SH-SY5Y (cell line): Measurements from ENCODE around the gene ZSCAN21.

Experiments used
- GATA2 ChIP-seq: IDR thresholded peaks from 2 replicates; pipeline ENCODE4 v1.6.1; 2011; ENCODE audit warnings: mild to moderate bottlenecking, low read depth, low read length
- GATA3 ChIP-seq: IDR thresholded peaks from 2 replicates; pipeline ENCODE4 v1.6.1; 2011; ENCODE audit warnings: low read depth, mild to moderate bottlenecking, low read length, moderate library complexity

ZSCAN21 gene

GRCh38 chr7:100085515-100085914 is 35.9 kb downstream of the ZSCAN21 start:
- TF ChIP-seq GATA2 (no peak), GATA3 (no peak)

DNA sequence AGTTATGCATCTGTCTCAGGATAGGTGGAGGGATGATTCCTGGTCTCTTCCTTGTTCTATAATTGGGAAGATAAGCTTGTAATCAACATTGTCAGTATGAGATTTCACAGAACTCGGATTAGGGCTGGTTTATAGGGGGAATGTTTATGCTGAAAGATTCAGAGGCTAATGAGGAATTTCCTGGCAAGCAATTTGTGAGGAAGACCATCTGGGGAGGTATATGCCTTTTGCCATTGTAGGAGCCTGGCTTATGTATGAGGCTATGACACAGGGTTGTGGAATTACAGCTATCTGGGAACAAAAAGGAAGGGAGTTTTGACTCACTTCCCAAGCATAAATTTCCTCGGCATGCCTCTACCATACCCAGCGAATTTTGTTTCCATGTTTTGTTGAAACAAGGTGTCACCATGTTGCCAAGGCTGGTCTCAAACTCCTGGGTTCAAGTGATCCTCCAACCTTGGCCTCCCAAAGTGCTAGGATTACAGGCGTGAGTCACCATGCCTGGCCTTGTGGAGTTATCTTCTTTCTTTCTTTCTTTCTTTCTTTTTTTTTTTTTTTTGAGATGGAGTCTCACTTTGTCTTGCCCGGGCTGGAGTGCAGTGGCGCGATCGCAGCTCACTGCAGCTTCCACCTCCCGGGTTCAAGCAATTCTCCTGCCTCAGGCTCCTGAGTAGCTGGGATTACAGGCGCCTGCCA is 37.6 kb downstream of the ZSCAN21 start:
- TF ChIP-seq GATA2, result no peak
- no peak for TF ChIP-seq GATA3

DNA sequence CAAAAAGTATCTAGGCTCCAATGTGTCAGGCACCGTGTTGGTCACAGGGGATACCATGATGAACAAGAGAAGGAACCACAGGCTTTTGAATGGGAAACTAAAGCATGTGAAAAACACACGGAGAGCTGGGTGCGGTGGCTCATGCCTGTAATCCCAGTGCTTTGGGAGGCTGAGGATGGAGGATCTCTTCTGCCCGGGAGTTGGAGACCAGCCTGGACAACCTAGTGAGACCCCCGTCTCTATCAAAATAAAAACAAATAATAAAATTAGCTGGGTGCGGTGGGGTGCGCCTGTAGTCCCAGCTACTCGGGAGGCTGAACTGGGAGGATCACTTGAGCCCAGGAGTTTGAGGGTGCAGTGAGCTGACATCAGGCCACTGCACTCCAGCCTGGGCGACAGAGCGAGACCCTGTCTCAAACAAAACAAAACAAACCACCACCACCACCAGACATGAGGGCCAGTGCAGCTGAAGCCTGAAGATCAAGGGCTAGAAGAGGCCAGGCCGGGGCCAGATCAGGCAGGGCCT is 38.6 kb downstream of the ZSCAN21 start:
- TF ChIP-seq GATA3 (no peak), GATA2 (no peak)

- TF ChIP-seq GATA2, result no peak
- TF ChIP-seq GATA3, result no peak
Measured at GRCh38 chr7:100088621-100089457, 39.3 kb downstream of the ZSCAN21 start, which contains the start of gene COPS6. Gene COPS6 (plus strand): TSS chr7:100088969. CDS start chr7:100088991, 22 bp downstream.

DNA sequence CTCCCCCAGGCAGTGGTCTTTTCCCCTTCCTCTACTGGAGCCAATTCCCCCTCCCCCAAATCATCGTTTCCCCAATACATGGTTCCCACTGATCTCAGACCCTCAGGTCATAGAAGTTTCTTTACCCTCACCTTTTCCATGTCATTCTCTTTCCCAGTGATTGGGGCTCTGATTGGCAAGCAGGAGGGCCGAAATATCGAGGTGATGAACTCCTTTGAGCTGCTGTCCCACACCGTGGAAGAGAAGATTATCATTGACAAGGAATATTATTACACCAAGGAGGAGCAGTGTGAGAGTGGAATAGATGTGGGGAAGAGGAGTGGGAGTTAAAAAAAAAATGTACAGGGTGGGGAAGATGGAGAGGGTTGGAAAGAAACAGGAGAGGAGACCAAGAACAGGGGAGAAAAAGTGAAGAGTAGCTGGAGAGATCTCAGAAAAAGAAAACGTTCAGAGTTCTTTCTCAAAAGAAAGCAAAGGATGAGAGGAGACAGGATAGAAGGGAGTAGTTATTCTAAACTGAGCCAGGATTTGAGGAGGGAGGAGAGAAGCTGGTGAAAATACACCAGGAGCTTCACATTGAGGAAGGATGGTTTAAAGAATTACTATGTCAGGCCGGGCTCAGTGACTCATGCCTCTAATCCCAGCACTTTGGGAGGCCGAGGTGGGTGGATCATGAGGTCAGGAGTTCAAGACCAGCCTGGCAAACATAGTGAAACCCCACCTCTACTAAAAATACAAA is 40.1 kb downstream of the ZSCAN21 start:
- TF ChIP-seq GATA3 (no peak), GATA2 (no peak)

GRCh38 chr7:100090527-100091410 is 41.2 kb downstream of the ZSCAN21 start:
- TF ChIP-seq GATA2 (no peak), GATA3 (no peak)

DNA sequence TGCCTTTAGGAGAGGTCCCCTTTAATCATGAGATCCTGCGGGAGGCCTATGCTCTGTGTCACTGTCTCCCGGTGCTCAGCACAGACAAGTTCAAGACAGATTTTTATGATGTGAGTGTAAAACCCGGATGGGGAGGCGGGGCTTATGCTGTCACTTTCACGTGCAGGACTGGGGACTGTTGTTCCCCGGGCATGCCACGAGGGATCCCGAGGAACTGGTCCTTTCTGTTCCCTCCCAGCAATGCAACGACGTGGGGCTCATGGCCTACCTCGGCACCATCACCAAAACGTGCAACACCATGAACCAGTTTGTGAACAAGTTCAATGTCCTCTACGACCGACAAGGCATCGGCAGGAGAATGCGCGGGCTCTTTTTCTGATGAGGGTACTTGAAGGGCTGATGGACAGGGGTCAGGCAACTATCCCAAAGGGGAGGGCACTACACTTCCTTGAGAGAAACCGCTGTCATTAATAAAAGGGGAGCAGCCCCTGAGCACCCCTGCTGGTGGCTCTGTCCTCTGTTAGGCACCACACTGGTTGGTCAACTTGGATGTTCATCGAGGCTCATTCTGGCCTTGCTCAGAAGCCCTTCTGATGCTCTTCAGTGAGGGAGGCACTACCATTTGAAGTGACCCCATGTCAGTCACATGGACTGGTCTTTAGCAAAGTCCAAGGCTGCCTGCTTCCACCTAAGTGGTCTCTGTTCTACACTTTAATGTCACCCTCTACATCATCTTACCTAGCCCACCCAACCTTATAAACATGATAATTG is 42.0 kb downstream of the ZSCAN21 start:
- TF ChIP-seq GATA3 (no peak), GATA2 (no peak)

DNA sequence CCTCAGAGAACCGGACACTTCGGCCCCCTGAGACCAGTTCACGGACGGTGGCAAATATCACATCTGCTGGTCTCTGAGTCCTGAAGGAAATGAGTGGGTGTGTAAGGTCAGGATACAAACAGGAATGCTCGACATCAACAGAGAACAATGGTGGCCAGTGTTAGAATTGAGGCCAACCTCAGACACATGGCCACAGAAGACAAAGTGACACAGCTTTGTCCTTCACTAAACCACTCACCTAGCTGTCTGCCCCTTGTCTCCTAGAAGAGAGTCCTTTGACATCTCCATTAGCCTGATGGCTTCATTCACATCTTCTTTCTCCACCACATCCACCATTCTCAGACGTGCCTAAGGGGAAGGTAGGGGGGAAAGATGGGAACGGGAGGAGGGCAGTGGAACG is 43.5 kb downstream of the ZSCAN21 start:
- TF ChIP-seq GATA2 (no peak), GATA3 (no peak)

DNA sequence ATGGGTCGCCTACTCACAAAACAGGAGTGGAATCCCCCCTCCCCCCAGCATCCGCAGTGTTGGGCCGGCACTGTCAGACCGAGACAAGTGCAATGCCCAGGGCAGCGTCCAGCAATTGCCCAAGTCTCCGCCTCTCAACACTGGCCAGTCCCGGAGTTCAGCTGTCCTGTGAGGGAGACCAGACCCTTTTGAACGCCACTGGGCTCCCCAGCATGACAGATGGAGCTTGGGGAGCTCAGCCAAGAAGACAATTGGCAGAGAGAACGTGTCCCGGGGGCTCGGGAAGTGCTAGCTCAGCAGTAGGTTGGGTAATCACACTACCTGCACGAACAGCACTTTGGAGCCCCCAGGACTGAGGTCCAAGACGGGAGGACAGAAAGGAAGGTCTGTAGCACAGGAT is 43.9 kb downstream of the ZSCAN21 start:
- no peak for TF ChIP-seq GATA3

GRCh38 chr7:100093925-100094486 is 44.4 kb downstream of the ZSCAN21 start:
- no peak for TF ChIP-seq GATA3
- no peak for TF ChIP-seq GATA2

DNA sequence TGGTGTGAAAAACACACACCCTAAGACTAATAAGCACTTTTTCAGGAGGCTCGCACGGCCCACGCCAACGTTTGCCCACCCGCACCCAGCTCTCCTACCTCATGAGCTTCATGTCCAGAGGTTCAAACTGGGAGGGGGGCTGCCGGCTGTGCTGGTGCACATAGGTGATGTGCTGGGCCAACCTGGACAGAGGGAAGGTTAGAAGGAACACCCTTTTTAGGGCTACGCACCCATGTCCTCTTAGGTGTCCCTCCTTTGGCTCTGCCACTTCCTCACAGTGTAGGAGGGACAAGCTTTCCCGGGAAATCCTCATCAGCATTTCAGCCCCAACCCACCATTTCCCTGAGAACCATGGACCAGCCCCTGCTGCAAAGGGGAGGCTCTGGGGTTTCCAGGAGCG is 45.7 kb downstream of the ZSCAN21 start:
- TF ChIP-seq GATA2 (no peak), GATA3 (no peak)

DNA sequence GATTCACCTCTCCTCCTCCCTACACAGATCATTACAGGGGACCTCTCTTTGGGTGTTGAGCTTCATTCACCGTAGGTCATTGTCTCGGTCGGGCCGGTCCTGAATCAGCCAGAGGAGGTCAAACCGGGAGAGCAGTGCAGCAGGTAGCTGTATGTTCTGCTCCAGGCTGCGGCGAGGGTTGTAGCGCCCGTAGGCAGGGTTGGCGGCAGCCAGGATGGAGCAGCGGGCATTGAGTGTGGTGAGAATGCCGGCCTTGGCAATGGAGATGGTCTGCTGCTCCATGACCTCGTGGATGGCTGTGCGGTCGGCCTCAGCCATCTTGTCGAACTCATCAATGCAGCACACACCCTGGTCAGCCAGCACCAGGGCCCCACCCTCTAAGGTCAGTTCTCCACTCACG is 46.1 kb downstream of the ZSCAN21 start:
- TF ChIP-seq GATA3 (no peak), GATA2 (no peak)
